Epithelial cell of esophagus (primary cell): ENCODE results near the gene SLC1A1.

Experiments
- DNase-seq: peaks from one replicate; pipeline ENCODE4 v3.0.0; 2010; ENCODE audit warnings: low read depth
- H3K4me3 ChIP-seq: 2 replicates; pipeline ENCODE4 v1.5.1; 2011; ENCODE audit warnings: mild to moderate bottlenecking, low read length, control low read depth
- TF ChIP-seq, protein P1 (sequence below): IDR thresholded peaks from 2 replicates; pipeline ENCODE4 v1.5.1; 2011; ENCODE audit warnings: low read depth, mild to moderate bottlenecking, low read length, control low read depth, inconsistent platforms; ENCODE audit not compliant: insufficient read depth; ENCODE audit errors: missing control alignments

Gene SLC1A1

DNA sequence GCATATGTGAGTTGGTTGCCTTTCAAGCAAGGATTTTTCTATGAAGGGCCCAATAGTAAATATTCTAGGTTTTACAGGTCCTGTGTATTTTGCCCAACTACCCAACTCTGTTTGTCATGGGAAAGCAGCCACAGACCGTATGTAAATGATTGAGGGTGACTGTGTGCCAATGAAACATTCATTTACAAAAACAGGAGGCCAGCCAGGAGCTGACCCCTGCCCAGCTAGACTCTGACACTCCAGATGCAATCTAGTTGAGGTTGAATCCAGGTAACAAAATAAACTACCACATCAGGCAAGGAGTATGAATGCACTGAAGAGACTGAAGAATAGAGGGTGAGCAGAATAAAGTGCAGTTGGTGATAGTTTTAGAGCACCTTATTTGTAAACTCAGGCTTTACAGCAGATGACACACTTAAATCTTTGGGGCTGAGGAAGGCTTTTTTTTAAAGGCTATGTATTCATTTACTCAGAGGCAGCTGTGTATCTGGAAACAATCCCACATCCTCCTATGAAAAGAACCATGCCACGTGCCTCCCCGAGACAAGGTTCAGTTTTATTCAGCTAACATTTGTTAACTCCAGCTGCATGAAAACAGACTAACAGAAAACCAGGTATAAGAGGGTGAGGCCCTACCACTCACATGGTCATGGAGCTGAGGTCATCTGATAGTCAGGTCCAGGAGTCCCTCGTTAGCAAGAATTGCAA lies 60.7 kb downstream of the SLC1A1 start:
- TF ChIP-seq, protein P1, sequence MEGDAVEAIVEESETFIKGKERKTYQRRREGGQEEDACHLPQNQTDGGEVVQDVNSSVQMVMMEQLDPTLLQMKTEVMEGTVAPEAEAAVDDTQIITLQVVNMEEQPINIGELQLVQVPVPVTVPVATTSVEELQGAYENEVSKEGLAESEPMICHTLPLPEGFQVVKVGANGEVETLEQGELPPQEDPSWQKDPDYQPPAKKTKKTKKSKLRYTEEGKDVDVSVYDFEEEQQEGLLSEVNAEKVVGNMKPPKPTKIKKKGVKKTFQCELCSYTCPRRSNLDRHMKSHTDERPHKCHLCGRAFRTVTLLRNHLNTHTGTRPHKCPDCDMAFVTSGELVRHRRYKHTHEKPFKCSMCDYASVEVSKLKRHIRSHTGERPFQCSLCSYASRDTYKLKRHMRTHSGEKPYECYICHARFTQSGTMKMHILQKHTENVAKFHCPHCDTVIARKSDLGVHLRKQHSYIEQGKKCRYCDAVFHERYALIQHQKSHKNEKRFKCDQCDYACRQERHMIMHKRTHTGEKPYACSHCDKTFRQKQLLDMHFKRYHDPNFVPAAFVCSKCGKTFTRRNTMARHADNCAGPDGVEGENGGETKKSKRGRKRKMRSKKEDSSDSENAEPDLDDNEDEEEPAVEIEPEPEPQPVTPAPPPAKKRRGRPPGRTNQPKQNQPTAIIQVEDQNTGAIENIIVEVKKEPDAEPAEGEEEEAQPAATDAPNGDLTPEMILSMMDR = no peak
- H3K4me3 ChIP-seq = no peak overlapping the region
- no peak for DNase-seq

- H3K4me3 ChIP-seq = no peak overlapping the region
- peak; percentile 8 for DNase-seq
- TF ChIP-seq, protein P1 = no peak
Observed at GRCh38 chr9:4553951-4554381, 63.7 kb downstream of the SLC1A1 start.

- H3K4me3 ChIP-seq = no peak overlapping the region
- peak; percentile 17 for DNase-seq
- TF ChIP-seq, protein P1 = no peak
Observed at GRCh38 chr9:4555236-4555635, 65.0 kb downstream of the SLC1A1 start.

- TF ChIP-seq, protein P1 = no peak
- no peak for DNase-seq
- H3K4me3 ChIP-seq = no peak overlapping the region
Observed at GRCh38 chr9:4558371-4558998, 68.2 kb downstream of the SLC1A1 start.

- TF ChIP-seq, protein P1 = no peak
- DNase-seq = no peak
- no peak overlapping the region for H3K4me3 ChIP-seq
Observed at GRCh38 chr9:4559261-4560182, 69.3 kb downstream of the SLC1A1 start.

DNA sequence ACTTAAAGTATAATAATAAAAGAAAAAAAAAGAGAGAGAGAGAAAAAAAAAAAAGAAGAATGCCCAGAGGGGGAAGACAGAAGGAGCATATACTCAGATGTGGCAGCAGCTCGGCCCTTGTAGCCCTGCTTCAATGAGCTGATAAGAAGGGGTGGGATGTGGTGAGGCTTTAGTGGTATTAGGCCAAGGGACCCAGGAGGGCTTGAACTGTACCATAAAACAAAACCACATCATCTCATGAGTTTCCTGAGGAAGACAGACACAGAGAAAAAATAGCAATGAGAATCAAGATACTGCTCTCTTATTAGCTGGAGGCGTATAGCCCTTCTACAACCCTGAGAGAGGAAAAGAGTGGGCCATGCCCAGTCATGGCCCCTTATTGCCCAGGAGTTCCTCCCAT lies 72.8 kb downstream of the SLC1A1 start:
- TF ChIP-seq, protein P1 = no peak
- no peak for DNase-seq
- H3K4me3 ChIP-seq = no peak overlapping the region
